GM19397 (cell line): ENCODE results near the gene GGACT.

Source experiments
- ATAC-seq: cut with Tn5 transposase; IDR thresholded peaks from one replicate; pipeline ENCODE4 v1.9.1; 2021; ENCODE audit warnings: mild to moderate bottlenecking, moderate library complexity; ENCODE audit not compliant: unreplicated experiment

GGACT gene

DNA sequence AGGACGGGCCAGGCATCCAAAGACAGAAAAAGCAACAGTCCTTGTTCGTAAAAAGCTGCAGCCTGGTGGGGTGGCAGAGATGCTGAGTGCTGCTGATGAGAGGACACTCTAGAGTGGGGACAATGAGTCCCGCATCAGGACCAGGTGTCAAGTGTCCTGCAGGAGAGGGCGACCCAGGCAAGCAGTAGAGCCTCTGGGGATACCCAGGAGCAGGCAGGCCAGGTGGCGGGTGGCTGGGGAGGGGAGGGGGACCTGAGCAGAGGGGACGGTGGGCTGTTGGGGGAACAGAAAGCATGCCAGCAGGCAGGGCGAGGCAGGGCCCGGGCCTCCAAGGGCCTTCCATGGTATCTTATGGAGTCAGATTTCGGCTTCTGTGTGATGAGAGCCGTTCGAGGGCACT is 35.8 kb downstream of the GGACT start:
- no peak for ATAC-seq

DNA sequence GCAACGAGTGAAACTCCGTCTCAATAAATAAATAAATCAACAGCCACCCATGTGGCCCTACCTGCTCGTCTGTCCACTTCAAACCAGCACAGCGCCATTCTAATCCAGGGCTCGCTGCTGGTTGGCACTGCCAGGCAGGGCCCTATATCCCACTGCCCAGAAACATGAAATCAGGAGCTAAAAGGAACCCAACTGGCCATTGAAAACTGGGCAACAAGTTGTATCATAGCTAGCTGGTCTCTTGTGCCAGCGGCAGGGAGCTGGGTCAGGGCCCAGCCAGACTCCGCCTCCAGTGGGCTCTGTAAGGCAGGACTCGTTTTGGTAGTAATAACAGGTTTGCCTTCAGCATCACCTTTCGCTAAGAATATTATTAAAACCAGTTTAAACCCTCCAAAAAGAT is 39.3 kb downstream of the GGACT start:
- no peak for ATAC-seq

- ATAC-seq, result no peak
Observed at GRCh38 chr13:100547791-100548201, 40.8 kb downstream of the GGACT start.

GRCh38 chr13:100546713-100547405 is 41.7 kb downstream of the GGACT start:
- no peak for ATAC-seq

DNA sequence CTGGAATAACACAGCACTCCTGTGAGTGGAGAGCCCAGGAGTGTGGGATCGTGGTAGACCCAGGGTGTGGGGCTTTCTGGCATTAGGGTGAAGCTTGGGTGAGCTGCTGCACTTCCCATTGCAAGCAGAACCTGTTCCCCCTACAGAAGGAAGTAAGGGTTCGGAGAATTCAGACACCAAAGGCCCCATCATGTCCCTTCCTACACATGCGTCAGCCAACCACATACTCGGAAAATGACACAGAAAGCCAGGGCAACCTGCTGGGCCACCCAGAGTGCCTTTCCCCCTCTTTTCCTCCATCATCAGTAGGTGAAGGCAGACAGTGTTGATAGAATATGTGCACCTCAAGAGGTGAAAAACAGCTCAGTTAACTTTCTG is 42.9 kb downstream of the GGACT start:
- no peak for ATAC-seq

- no peak for ATAC-seq
Observed at GRCh38 chr13:100544866-100545683, 43.5 kb downstream of the GGACT start.

GRCh38 chr13:100543872-100544602 is 44.6 kb downstream of the GGACT start:
- no peak for ATAC-seq

DNA sequence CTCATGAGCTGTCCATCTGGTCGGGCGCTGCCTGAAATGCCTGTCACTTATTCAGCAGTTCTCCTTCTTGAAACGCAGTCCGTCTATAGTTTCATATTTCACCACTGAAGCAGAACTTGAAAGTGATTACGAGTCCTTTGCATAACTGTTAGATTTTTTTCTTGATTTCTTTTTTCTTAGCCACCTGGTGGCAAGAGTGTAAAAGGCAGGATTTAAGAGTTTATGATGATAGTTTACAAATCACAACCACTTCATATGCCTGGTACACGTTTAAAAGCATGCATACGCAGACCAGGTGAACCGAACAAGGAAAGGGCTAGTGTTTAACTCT is 45.8 kb downstream of the GGACT start:
- ATAC-seq, result peak; percentile 92

DNA sequence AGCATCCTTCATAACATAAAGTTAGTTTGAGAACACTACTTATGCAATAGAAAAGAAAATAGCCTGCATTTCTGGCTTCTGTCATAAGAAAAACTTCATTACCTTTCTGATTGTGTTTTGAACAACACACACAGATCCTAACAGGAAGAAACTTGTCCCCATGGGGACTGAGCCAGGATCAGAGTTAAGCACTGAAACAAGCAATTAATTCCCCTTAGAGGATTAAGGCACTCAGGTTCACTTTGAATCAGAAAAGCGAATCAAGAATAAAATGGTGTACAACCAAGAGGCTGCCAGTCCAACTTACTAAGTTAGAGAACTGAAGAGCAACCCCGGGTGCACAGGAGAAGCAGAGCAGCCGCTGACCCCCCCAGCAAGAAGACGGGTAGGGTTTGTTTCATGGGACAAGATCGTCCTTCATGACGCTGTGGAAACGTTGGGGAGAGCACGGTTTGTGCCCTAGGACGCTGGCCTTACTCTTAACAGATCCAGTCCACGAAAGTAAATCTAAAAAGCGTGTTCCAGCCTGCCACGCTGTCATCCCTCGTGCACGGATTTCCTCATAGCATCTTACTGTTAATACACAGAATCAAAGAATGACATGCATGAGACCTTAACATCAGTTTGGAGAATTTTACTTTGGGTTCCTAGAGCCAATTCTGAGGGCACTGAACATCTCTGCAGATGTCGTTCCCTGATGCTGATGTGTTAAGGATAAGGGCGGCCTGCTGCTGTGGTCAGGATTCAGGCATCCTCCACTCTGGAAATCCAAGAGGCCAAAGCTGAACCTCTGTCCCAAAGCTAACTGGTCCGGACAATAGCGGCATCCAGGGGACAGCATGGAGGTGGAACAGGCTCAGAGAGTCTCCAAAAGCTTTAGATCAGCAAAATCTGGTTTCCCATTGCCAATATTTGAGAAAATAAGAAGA is 46.4 kb downstream of the GGACT start:
- ATAC-seq, result no peak

DNA sequence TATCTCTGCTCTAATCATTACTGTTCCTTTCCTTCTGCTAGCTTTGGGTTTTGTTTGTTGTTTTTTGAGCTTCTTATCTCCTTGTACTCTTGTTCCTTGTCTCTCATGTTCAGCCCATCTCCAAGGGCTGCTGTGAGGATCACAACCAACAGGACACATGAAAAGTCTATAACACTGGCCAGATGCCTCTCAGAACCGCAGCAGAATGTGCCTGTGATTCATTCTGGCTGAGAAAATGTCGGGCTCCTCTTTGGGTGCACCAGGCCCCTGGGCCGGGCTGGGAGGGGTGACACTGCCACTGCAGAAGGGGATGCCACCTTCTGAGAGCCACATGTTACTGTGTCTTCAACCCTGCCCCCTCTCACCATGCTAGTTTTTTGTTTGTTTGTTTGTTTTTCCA is 48.0 kb downstream of the GGACT start:
- no peak for ATAC-seq

- ATAC-seq, result no peak
Observed at GRCh38 chr13:100537951-100538462, 50.6 kb downstream of the GGACT start.

- ATAC-seq, result no peak
Observed at GRCh38 chr13:100537486-100537885, 51.1 kb downstream of the GGACT start.

DNA sequence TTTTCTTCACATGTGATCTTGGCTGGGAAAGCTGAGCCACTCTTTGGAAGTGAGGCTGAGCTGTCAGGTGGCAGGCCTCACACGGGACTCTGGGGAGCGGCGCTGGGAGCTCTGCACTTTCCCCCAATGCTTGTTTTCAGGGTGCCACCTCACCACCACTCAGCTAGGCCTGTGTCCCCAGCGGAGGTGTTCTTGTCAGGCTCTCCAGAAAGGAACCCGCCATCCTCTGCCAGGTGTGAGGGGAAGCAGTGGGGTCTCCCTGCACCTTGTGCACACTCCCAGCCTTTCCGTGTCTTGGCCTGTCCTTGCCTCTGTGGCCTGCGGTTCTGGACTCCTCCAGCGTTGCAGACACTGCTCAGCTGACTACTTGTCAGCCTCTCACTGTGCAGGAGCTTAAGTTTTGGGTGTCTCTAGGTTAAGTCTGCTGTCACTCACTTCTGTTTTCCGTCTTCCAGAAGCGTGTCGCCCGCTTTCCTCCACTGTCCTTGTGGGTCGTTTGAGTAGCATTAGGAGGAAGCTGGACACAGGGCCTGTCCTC is 51.9 kb downstream of the GGACT start:
- ATAC-seq, result no peak

GRCh38 chr13:100535426-100536135 is 53.0 kb downstream of the GGACT start:
- ATAC-seq, result no peak

DNA sequence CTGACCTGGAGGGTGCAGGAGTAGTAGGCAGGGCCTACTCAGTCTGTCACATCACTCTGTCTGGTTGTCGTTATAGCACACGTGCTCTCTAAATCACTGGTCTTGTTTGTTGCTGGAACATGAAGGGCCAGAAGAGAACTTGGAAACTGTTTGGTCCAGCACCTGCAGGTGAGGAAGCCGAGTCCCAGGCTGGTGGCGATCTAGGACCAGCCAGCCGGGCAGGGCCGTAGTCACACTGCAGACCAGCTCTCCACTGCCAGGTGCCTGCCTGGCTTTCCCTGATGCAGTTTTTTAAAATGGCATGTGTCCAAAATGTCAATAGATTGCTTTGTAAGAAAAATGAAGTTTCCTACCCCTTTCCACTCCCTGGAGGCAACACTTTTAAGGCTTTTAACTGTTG is 53.7 kb downstream of the GGACT start:
- no peak for ATAC-seq

GRCh38 chr13:100534147-100534843 is 54.3 kb downstream of the GGACT start:
- no peak for ATAC-seq

- no peak for ATAC-seq
Observed at GRCh38 chr13:100533588-100534041, 55.0 kb downstream of the GGACT start.

- ATAC-seq, result no peak
Observed at GRCh38 chr13:100532836-100533435, 55.7 kb downstream of the GGACT start.
